ENCODE data around the gene RASGRP1.

GRCh38 chr15:38521316-38521715 is 43.3 kb downstream of the RASGRP1 start:
- TF ChIP-seq CTCF (IDR thresholded peaks at IDR 0.05) (no peak), ZFX (IDR thresholded peaks at IDR 0.05; ENCODE audit: borderline replicate concordance) (no peak)

Measured in 22Rv1 (cell line).